ENCODE results near the gene MPL.

MPL gene

GRCh38 chr1:43358746-43359693 lies 21.4 kb downstream of the MPL start, which contains the start of gene CDC20:
Gene CDC20 (plus strand): TSS chr1:43358981. CDS start chr1:43359216, 235 bp downstream.
- DNase-seq (ENCODE audit: low read depth) = peak; percentile 96
- peak within 1 kb of the TSS; percentile 64 for H3K4me3 ChIP-seq (ENCODE audit: low read depth, low read length)
- no peak for TF ChIP-seq CTCF (conservative IDR thresholded peaks at IDR 0.05; ENCODE audit: low read depth, low read length)

- no peak overlapping the region for H3K4me3 ChIP-seq (ENCODE audit: low read depth, low read length)
- no peak for DNase-seq (ENCODE audit: low read depth)
- TF ChIP-seq CTCF (conservative IDR thresholded peaks at IDR 0.05; ENCODE audit: low read depth, low read length) = no peak
Measured at GRCh38 chr1:43359696-43360095, 22.1 kb downstream of the MPL start.

- no peak overlapping the region for H3K4me3 ChIP-seq (ENCODE audit: low read depth, low read length)
- DNase-seq (ENCODE audit: low read depth) = no peak
- no peak for TF ChIP-seq CTCF (conservative IDR thresholded peaks at IDR 0.05; ENCODE audit: low read depth, low read length)
Measured at GRCh38 chr1:43360616-43361015, 23.0 kb downstream of the MPL start.

GRCh38 chr1:43363283-43363934 lies 25.8 kb downstream of the MPL start:
- DNase-seq (ENCODE audit: low read depth) = no peak
- TF ChIP-seq CTCF (conservative IDR thresholded peaks at IDR 0.05; ENCODE audit: low read depth, low read length) = no peak
- no peak overlapping the region for H3K4me3 ChIP-seq (ENCODE audit: low read depth, low read length)

- TF ChIP-seq CTCF (conservative IDR thresholded peaks at IDR 0.05; ENCODE audit: low read depth, low read length) = no peak
- H3K4me3 ChIP-seq (ENCODE audit: low read depth, low read length) = no peak overlapping the region
- no peak for DNase-seq (ENCODE audit: low read depth)
Measured at GRCh38 chr1:43363935-43364525, 26.4 kb downstream of the MPL start.

GRCh38 chr1:43365678-43366077 lies 28.1 kb downstream of the MPL start:
- DNase-seq (ENCODE audit: low read depth) = no peak
- H3K4me3 ChIP-seq (ENCODE audit: low read depth, low read length) = no peak overlapping the region
- no peak for TF ChIP-seq CTCF (conservative IDR thresholded peaks at IDR 0.05; ENCODE audit: low read depth, low read length)

Measured in choroid plexus epithelial cell (primary cell).